Fibroblast of skin of right biceps (primary cell): Measurements from ENCODE around the gene CALHM2.
A peak's percentile ranks its signal among the peaks of the same experiment; 100 is the strongest.
"Not testable (repeated sequence)": the region's sequence is repeated elsewhere in the genome, so short reads cannot be mapped to it uniquely, and the experiment has no call there.

Experiments
- DNase-seq: peaks from one replicate; pipeline ENCODE4 v3.0.0-alpha.2; 2013

Gene CALHM2, protein sequence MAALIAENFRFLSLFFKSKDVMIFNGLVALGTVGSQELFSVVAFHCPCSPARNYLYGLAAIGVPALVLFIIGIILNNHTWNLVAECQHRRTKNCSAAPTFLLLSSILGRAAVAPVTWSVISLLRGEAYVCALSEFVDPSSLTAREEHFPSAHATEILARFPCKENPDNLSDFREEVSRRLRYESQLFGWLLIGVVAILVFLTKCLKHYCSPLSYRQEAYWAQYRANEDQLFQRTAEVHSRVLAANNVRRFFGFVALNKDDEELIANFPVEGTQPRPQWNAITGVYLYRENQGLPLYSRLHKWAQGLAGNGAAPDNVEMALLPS

DNA sequence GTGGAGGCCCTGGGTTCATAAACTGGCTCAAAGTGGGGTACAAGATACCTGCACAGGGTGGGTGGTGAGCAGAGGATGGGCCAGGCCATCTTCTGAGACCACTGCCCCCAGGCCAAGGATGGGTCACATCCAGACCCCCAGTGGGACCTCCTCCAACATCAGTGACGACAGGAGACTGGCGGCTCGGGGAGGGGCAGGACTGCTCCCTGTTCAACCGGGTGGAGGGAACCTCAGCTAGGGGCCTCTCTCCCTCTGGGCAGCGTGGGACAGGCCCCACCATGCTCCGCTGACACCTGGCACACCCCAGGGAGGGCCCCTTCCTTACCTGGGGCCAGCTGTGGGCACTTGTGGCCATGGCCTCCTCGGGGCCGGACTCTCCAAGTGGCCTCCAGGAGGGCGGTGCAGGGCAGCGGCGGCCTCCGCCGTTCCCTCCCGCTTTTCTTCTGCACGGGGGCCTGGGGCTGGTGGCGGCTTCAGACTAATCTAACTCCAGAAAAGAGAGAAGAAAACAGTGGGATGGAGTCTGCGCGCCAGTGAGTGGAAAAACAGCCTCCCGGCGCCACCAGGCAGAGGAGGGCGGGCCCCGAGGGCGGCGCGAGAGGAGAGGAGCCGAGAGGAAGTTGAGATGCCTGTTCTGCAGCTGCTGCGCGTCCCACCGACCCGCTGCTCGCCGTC lies at the start of gene CALHM2:
Gene CALHM2 (minus strand): TSS at position 540 of the 675 bp plus-strand sequence. CDS start 2,429 bp downstream, outside the sequence.
- peak; percentile 63 for DNase-seq

DNA sequence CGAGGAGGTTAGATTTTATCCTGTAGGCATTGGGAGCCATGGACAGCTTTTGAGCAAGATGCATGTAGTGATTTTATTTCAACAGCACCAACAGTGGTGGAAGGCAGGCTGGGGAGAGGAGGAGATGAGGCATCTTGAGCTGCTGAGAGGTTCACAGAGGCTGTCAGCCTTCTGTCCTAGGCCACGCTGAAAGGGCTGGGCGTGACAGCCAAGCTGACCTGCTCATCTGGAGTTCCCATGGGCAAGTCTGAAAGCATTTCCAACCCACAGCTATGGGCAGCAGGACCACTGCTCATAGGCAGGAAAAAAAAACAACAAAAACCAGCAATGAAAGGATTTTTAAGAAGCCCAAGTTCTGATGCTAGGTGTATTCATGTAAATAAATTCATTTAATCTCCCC lies 49.0 kb upstream of the CALHM2 start:
- DNase-seq = no peak

DNA sequence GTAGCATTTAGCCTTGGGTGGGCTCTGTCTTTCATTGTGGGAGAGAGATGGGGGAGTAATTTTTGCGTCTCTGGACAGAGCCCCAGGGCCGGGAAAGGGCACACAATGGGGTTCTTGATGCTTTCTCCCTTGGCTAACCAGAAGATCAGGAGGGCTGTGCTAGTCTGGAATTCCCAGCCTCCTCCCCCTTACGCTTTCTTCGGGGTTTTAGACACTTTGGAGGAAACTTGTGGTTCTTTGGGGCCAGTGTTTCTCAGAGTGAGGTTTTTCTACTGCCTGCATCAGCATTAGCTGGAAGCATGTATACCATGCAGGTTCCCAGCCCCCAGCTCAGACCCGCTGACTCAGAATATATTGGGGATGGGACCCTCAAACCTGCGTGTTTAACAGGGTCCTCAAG lies 48.3 kb upstream of the CALHM2 start:
- no peak for DNase-seq

GRCh38 chr10:103499881-103500280 lies 47.7 kb upstream of the CALHM2 start:
- DNase-seq = peak; percentile 28

DNA sequence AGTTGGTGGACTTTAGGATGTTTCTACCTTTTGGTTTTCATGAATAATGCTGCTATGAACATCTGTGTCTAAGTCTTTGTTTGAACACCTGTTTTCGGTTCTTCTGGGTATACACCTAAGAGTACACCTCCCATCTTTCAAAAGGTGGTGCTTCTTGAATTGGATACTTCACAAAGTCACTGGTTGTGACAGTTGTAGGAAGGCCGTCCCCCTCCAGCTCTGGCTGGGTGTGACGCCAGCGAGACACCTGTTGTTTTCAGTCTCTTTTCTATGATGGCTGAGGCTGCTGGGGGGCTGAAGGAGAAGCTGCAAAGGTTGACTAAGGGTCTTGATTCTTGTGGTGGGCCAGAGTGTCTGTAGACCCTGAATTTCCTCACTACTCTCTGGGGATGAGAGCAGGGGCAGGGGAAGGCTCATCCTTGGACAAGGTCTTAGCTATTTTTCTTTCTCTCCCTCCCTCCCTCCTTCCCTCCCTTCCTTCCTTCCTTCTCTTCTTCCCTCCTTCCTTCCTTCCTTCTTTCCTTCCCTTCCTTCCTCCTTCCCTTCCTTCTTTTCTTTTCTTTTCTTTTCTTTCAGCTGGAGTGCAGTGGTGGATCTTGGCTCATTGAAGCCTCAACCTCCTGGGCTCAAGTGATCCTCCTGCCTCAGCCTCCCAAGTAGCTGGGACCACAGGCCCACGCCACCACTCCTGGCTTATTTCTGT lies 46.9 kb upstream of the CALHM2 start:
- DNase-seq = no peak

DNA sequence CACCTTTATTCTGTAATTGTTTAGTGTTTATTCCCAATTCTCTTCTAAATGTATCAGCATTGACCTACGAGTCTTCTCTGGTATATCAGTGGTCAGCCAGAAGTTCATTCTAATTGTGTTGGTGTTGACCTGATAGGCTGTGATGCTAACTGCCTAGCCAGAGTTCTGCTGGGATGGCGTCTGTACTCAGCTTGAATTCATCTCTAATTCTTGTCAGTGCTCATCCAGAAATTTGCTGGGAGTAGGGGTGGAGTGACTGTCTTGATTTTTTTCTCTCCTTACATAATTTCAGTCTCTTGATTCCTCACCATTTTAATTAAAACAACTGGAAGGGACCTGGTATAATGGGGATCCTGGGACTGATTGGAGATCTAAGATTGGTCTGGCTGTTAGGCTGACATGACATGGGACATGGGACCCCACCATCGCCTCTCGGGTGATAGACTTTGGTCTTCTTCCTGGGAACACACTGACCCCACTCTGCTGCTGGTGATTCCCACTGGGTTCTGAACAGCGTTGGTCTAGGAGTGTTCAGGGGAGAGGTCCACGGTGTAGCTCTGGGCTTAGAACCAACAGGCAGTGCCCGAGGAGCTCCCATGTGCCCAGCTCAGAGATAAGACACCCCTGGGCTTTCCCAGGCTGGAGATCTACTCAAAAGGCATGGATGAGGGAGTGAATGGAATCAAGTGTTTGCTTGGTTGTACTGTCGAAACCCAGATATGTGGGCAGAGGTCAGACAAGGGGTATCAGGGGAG lies 45.2 kb upstream of the CALHM2 start:
- no peak for DNase-seq

GRCh38 chr10:103495321-103495720 lies 43.2 kb upstream of the CALHM2 start:
- DNase-seq = no peak

GRCh38 chr10:103493916-103494877 lies 42.0 kb upstream of the CALHM2 start:
- DNase-seq = no peak

DNA sequence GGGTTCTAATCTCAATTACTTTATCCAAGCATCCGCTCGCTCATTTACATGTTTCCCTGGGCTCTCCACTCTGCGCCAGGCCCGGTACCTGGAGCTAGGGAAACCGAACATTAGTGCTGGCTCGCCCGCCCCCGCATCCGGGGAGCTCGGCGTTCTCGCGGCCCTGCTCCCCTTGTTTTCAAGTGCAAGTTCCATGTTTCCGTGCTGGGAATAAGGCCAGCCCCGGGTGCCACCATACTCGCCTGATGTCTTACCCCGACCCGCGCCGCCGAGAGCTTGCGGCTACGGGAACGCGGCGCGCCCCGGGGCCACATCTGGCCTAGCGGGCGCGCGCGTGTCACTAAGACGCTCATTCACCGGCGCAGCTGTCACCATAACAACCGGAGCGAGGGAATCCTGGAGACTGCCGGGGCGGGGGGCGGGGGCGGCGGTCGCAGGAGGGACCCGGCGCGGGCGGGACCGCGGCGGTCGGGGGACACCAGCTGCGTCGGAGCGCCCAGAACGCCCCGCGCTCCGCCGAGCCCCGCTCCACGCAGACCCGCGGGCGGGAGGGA lies 41.3 kb upstream of the CALHM2 start, which contains the start of gene NEURL1:
Gene NEURL1 (plus strand): TSS at position 344 of the 554 bp plus-strand sequence. CDS start 683 bp downstream, outside the sequence.
- DNase-seq = peak; percentile 8

DNA sequence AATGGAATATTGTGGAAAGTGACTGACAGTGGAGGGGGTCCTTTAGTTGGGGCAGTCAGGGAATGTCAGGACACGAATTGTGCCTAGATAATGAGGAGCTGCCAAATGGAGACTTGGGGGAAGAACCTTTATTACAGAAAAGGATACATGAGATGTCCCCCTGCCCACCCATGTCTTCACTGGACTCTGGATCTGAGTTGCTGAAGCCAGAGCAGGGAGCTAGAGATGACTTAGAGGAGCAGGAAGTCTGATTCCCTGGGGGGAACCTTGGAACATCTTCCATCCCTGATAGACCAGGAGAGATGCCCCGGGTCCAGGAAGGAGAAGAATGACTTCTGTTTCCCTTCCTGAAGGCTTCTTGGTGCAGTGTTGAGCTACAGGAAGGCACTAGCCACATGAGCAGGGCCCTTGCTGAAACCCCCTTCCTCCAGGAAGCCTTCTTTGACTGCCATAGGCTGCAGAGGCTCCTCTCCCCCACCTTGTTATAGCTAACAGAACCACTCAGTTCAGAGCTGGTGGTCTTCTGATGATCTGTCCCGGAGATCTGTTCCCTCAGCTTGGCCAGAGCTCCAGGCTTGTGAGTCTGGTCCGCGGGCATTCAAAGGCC lies 40.6 kb upstream of the CALHM2 start:
- no peak for DNase-seq

DNA sequence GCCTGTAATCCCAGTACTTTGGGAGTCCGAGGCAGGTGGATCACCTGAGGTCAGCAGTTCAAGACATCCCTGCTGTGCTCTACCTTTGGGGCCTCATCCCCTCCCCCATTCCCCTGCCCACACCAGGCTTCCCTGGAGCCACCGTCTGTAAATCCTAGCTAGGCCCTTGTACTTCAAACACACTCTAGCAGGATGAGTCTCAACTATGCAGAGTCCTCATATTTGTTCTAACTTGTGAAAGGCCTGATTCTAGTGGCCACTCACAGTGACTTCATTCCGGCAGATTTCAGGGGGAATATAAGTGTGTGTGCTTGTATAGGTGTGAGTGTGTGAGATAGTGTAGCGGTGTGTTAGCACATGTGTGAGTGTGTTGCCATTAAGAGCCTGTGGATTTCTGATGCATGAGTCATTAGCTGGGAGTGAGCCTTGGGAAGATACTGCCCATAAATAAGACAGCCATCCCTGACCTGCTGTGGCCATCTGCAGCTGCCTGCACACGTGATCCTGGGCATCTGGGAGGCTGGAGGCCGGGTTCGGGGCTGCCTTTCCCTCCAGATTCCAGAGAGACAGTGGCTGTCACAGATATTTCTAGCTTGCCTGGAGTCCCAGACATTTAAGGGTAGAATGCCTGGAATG lies 39.7 kb upstream of the CALHM2 start:
- peak; percentile 93 for DNase-seq

- DNase-seq = no peak
Observed at GRCh38 chr10:103490986-103491314, 38.8 kb upstream of the CALHM2 start.

GRCh38 chr10:103487410-103487708 lies 35.2 kb upstream of the CALHM2 start:
- DNase-seq = no peak

DNA sequence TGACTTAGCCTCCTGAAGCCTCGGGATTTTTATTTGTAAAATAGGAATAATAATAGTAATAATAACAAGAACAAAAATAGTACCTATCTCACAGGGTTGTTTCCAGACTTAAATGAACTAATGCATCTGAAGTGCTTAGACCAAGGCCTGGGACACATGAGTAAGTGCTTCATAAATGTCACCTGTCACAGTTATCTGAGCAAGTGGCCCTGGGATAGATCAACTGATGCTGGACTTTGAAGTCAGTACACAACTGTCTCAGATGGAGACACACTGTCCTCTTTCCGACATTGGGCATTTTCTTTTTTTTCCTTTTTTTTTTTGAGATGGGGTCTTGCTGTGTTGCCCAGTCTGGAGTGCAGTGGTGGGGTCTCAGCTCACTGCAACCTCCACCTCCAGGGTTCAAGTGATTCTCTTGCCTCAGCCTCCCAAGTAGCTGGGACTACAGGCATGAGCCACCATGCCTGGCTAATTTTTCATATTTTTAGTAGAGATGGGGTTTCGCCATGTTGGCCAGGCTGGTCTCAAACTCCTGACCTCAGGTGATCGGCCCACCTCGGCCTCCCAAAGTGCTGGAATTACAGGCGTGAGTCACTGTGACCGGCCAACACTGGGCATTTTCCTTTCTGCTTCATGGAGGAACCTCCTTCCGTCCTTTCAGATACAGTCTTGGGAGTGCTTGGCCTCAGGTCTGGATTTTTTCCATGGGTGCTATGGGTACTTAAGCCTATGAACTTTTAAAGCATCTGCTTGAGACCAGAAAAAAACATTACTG lies 34.7 kb upstream of the CALHM2 start:
- not testable (repeated sequence) for DNase-seq

DNA sequence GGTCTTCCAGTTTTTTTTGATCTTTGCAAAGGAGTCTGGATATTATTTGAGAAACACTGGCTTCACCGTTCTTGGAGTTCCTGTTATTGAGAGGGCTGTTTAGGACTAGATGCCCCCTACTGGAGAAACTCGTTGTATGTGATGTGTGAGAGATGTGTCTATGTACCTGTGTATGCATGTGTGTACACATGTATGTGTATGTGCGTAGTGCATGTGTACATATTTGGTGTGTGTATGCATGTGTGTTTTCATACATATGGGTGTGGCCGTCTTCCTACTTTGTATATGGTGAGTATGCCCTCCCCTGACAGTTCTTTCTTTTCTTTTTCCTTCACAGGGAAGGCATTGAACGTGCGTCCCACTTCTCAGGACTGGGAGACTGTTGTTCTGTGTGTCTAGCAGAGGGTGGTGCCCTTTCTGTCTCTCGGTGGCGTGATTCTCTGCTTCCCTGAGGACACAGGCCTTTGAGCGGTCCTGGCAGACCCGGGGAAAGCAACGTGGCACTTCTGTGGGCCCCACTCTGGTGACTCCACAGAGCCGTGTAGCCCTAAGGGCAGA lies 29.9 kb upstream of the CALHM2 start:
- peak; percentile 55 for DNase-seq

GRCh38 chr10:103480521-103480920 lies 28.4 kb upstream of the CALHM2 start:
- DNase-seq = no peak

DNA sequence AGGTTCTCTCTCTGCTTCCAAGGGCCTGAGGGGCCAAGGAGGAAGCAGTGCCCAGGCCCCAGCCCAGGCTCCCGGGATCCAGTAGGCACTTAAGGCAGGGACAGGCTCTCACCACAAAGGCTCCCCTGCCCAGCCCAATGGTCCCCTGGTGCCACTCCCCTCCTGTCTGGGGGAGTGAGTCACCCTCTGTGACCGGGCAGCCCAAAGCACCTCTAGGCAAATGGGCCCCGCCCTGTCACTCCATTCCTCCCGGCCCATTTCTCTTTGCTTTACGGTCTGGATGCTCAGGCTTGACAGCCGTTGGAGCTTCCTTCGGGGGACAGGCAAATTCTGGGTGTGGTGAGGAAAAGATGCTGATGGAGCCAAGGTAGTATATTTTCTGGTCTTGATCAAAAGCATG lies 27.0 kb upstream of the CALHM2 start, which contains the start of gene CALHM3:
Gene CALHM3 (minus strand): TSS at position 106 of the 400 bp plus-strand sequence. CDS start 208 bp downstream, outside the sequence.
- DNase-seq = no peak

- no peak for DNase-seq
Observed at GRCh38 chr10:103478671-103479070, 26.5 kb upstream of the CALHM2 start.

- no peak for DNase-seq
Observed at GRCh38 chr10:103476046-103476768, 24.0 kb upstream of the CALHM2 start.
